H1 (cell line): ENCODE data around the gene DLST. TPM values are rescaled to one million over a fixed set of nuclear protein-coding genes. Genes with fewer than 3 reads are reported as not detected.

Source experiments
- CTCF ChIA-PET: fragments of 300-600 bp; sonication (Branson Sonifier 250); formaldehyde crosslinking; loops from one replicate; lab custom pipeline; 2021; ENCODE audit not compliant: partially characterized antibody; lab: Charles Lee
- POLR2A ChIA-PET: fragments of 300-600 bp; sonication (Branson Sonifier 250); formaldehyde crosslinking; loops from one replicate; lab custom pipeline; 2021; ENCODE audit warnings: inconsistent platforms; ENCODE audit not compliant: partially characterized antibody; lab: Charles Lee
- DNase-seq, 2 experiments: peaks; one replicate each; pipeline versions ENCODE4 v3.0.0 to v3.0.0-alpha.2; 2010 to 2022; ENCODE audit warnings: low spot score in 2 of 2, low read depth in 1 of 2, mixed read lengths in 1 of 2
- FAIRE-seq: peaks from 2 replicates; lab custom pipeline; 2011; peaks lifted over from hg19 to GRCh38; lab: Jason Lieb, UNC
- H2AFZ ChIP-seq: 2 replicates; pipeline ENCODE4 v1.8.1; 2012; ENCODE audit warnings: low read length, inconsistent platforms
- H2AK5ac ChIP-seq: 2 replicates; pipeline ENCODE4 v1.6.1; 2013; ENCODE audit warnings: low read depth, low read length
- H2BK120ac ChIP-seq: replicated peaks from 2 replicates; pipeline ENCODE3; 2013; ENCODE audit warnings: low read depth, low read length, inconsistent platforms
- H2BK12ac ChIP-seq: 2 replicates; pipeline ENCODE4 v1.6.1; 2013; ENCODE audit warnings: low read depth, low read length
- H2BK15ac ChIP-seq: 2 replicates; pipeline ENCODE4 v1.6.1; 2013; ENCODE audit warnings: low read length
- H2BK20ac ChIP-seq: 2 replicates; pipeline ENCODE4 v1.6.1; 2013; ENCODE audit warnings: low read length
- H2BK5ac ChIP-seq: 2 replicates; pipeline ENCODE4 v1.6.1; 2013; ENCODE audit warnings: low read depth, low read length
- H3K14ac ChIP-seq: 2 replicates; pipeline ENCODE4 v1.6.1; 2013; ENCODE audit warnings: inconsistent platforms; ENCODE audit not compliant: insufficient read length
- H3K18ac ChIP-seq: 2 replicates; pipeline ENCODE4 v1.6.1; 2013; ENCODE audit warnings: low read length; ENCODE audit errors: extremely low read depth
- H3K23ac ChIP-seq: 2 replicates; pipeline ENCODE4 v1.6.1; 2013; ENCODE audit warnings: inconsistent platforms; ENCODE audit not compliant: insufficient read length
- H3K23me2 ChIP-seq: 2 replicates; pipeline ENCODE4 v1.6.1; 2013; ENCODE audit warnings: low read depth, low read length
- H3K27ac ChIP-seq: 2 replicates; pipeline ENCODE4 v1.6.1; 2011; ENCODE audit warnings: low read depth, low read length, inconsistent platforms
- H3K27me3 ChIP-seq, 4 experiments: replicated peaks in 1 of 4; 1 replicate in 1 of 4; 2 replicates in 3 of 4; pipeline versions ENCODE4 v1.6.1 to v1.8.1; 2011 to 2013; ENCODE audit warnings: low read length in 3 of 4, mild to moderate bottlenecking in 3 of 4, inconsistent platforms in 2 of 4, mixed read lengths in 2 of 4, moderate library complexity in 1 of 4; ENCODE audit not compliant: control insufficient read depth in 3 of 4, insufficient read depth in 3 of 4; ENCODE audit errors: extremely low read depth in 1 of 4
- H3K36me3 ChIP-seq, 4 experiments: 2 replicates each; pipeline versions ENCODE4 v1.6.1 to v1.8.1; 2011 to 2013; ENCODE audit warnings: mild to moderate bottlenecking in 4 of 4, low read length in 3 of 4, moderate library complexity in 2 of 4, control low read depth in 1 of 4, inconsistent platforms in 1 of 4; ENCODE audit not compliant: insufficient read depth in 4 of 4, control insufficient read depth in 2 of 4
- H3K4ac ChIP-seq: replicated peaks from 2 replicates; pipeline ENCODE3; 2013; ENCODE audit warnings: low read length, low read depth, mixed read lengths, inconsistent platforms; ENCODE audit not compliant: insufficient read length
- H3K4me1 ChIP-seq, 4 experiments: replicated peaks in 1 of 4; 1 replicate in 1 of 4; 2 replicates in 3 of 4; pipeline versions ENCODE4 v1.6.1 to v1.8.1; 2011 to 2013; ENCODE audit warnings: low read length in 3 of 4, inconsistent platforms in 2 of 4, mixed read lengths in 1 of 4; ENCODE audit not compliant: insufficient read depth in 4 of 4, control insufficient read depth in 3 of 4
- H3K4me2 ChIP-seq, 2 experiments: 2 replicates each; pipeline versions ENCODE4 v1.6.1 to v1.8.1; 2011 to 2013; ENCODE audit warnings: low read depth in 2 of 2, low read length in 2 of 2, control low read depth in 1 of 2, inconsistent platforms in 1 of 2, mild to moderate bottlenecking in 1 of 2; ENCODE audit not compliant: insufficient read depth in 1 of 2
- H3K4me3 ChIP-seq, 4 experiments: fragments of 200-600, 300-600 bp in 1 of 4; sonication (generic), shearing (Covaris generic), sonication (Bioruptor Twin) in 1 of 4; 2 replicates each; pipeline versions ENCODE4 v1.5.1 to v1.8.1; 2011 to 2016; ENCODE audit warnings: low read length in 4 of 4, low read depth in 3 of 4, control low read depth in 2 of 4, inconsistent platforms in 2 of 4, mild to moderate bottlenecking in 2 of 4, mixed read lengths in 1 of 4, moderate library complexity in 1 of 4; ENCODE audit not compliant: insufficient read depth in 2 of 4; ENCODE audit errors: extremely low read depth in 1 of 4
- H3K56ac ChIP-seq: replicated peaks from 2 replicates; pipeline ENCODE3; 2013; ENCODE audit warnings: low read depth, mild to moderate bottlenecking, mixed read lengths, low read length, inconsistent platforms; ENCODE audit not compliant: insufficient read length
- H3K79me1 ChIP-seq: 2 replicates; pipeline ENCODE4 v1.6.1; 2013; ENCODE audit warnings: low read depth, low read length, control low read depth
- H3K79me2 ChIP-seq, 2 experiments: 2 replicates each; pipeline versions ENCODE4 v1.6.1 to v1.8.1; 2012 to 2013; ENCODE audit warnings: low read length in 2 of 2, mild to moderate bottlenecking in 2 of 2, inconsistent platforms in 1 of 2; ENCODE audit not compliant: insufficient read depth in 2 of 2, control insufficient read depth in 1 of 2
- H3K9ac ChIP-seq, 4 experiments: replicated peaks in 1 of 4; 1 replicate in 1 of 4; 2 replicates in 3 of 4; pipeline versions ENCODE4 v1.6.1 to v1.8.1; 2011 to 2013; ENCODE audit warnings: low read depth in 3 of 4, low read length in 3 of 4, control low read depth in 2 of 4, mild to moderate bottlenecking in 2 of 4, moderate library complexity in 2 of 4, inconsistent platforms in 1 of 4; ENCODE audit errors: extremely low read depth in 1 of 4
- H3K9me3 ChIP-seq, 2 experiments: 2 replicates each; pipeline versions ENCODE4 v1.6.1 to v1.8.1; 2012 to 2013; ENCODE audit warnings: mild to moderate bottlenecking in 2 of 2, moderate library complexity in 2 of 2, control low read depth in 1 of 2, inconsistent platforms in 1 of 2, low read depth in 1 of 2, low read length in 1 of 2, mixed read lengths in 1 of 2; ENCODE audit not compliant: insufficient read depth in 2 of 2
- H4K20me1 ChIP-seq, 2 experiments: replicated peaks in 1 of 2; 2 replicates each; pipeline versions ENCODE3 to v1.8.1; 2011 to 2013; ENCODE audit warnings: inconsistent platforms in 2 of 2, low read length in 2 of 2, mild to moderate bottlenecking in 1 of 2; ENCODE audit not compliant: insufficient read depth in 2 of 2, control insufficient read depth in 1 of 2
- H4K5ac ChIP-seq: 2 replicates; pipeline ENCODE4 v1.6.1; 2013; ENCODE audit warnings: low read length, low read depth, mixed read lengths, inconsistent platforms; ENCODE audit not compliant: insufficient read length
- H4K8ac ChIP-seq: 2 replicates; pipeline ENCODE4 v1.8.0; 2013; ENCODE audit warnings: mild to moderate bottlenecking, moderate library complexity, low read length, inconsistent platforms; ENCODE audit not compliant: insufficient read depth; ENCODE audit errors: extremely low read depth
- H4K91ac ChIP-seq: replicated peaks from 2 replicates; pipeline ENCODE3; 2013; ENCODE audit warnings: low read length, mixed read lengths, inconsistent platforms; ENCODE audit not compliant: insufficient read length
- CHD2 ChIP-seq: IDR thresholded peaks from 2 replicates; pipeline ENCODE4 v1.6.1; 2012; ENCODE audit warnings: low read length, improper control_type of control experiment
- KDM1A ChIP-seq: fragments of 200-600, 300-600 bp; sonication (generic); IDR thresholded peaks from 2 replicates; pipeline ENCODE4 v1.7.1; 2016; ENCODE audit warnings: mild to moderate bottlenecking, low read length, borderline replicate concordance
- SAP30 ChIP-seq: fragments of 300-600 bp; sonication (generic); IDR thresholded peaks from 2 replicates; pipeline ENCODE4 v1.7.1; 2012; ENCODE audit warnings: low read length, moderate library complexity, mild to moderate bottlenecking, inconsistent platforms; ENCODE audit not compliant: insufficient read depth, insufficient replicate concordance
- WGBS, 2 experiments: shearing (Covaris generic) in 1 of 2; methylation state at CpG; one replicate each; pipeline versions ENCODE4 v1.1.6 to v1.1.7; 2013 to 2015; ENCODE audit warnings: low lambda C conversion rate in 2 of 2, mixed read lengths in 2 of 2, inconsistent platforms in 1 of 2, low coverage in 1 of 2, missing lambda C conversion rate in 1 of 2; ENCODE audit not compliant: insufficient replicate concordance in 2 of 2, insufficient coverage in 1 of 2, insufficient read length in 1 of 2; ENCODE audit errors: extremely low coverage in 1 of 2, missing lambda C conversion rate in 1 of 2; 5-methylcytosine and 5-hydroxymethylcytosine counted together
- polyA plus RNA-seq, 7 experiments: library from polyadenylated mRNA; depleted of rRNA in 3 of 7; stranded (reverse) in 5 of 7; unstranded in 2 of 7; fragments of >200 nt in 5 of 7; fragments of 200-250 nt in 2 of 7; gene quantifications; 1 replicate in 5 of 7; 2 replicates in 1 of 7; 4 replicates in 1 of 7; pipeline versions ENCODE4 v1.2.1 to v1.2.3, GENCODE V29; 2011 to 2013; ENCODE audit warnings: missing spikeins in 2 of 7, mixed read lengths in 2 of 7
- total RNA-seq: library from RNA; stranded (reverse); fragmentation: NEBNext Ultra II Directional; extraction: Animal tissue kit (Norgen Biotek cat#: 25700); gene quantifications from 2 replicates; pipeline ENCODE4 v1.2.1, GENCODE V29; 2021

DLST gene
- total and polyA plus RNA-seq, 2 of the 8 experiments (the other 6 are each of a cell fraction or from before 2014, with no cell fraction given), result 96.5 to 117 TPM

DNA sequence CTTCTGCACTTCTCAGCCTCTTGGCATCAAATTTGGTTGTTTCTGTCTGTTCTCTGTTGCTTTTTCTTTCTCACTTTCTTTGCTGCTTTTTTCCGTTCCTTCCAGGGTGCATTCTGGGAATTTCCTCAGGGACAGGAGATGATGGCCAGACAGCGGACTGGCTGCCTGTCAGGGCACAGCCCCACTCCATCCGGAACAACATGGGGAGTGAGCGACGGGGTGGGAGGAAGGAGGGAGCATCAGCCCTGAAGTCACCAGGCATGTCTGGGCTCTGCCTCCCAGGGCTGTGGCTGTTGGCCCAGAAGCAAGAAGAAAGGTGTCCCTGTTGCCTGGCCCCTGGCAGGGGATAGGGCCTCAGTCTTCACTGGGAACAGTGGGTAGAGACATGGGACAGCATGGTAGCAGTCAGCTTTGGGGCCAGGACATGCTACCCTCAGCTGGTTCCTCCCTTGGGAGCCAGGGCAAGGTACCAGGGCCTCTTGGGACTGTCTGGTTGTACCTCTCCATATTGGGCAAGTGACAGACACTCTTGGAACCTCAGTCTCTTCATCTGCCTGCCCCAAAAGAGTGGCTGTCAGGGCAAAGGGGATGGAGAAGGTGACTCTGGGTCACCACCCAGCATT, 65.1 kb downstream of the DLST start:
- CTCF ChIA-PET, result interaction anchor here (0.8 to 11.9 kb wide), 26 partner anchors 8 to 373 kb away, joined by 3 to 146 read pairs (median 9); partner anchors contain the start of genes ACYP1, EIF2B2, PGF and RPS6KL1
- H3K23ac ChIP-seq, result no peak overlapping the region
- no peaks in the 10 kb centered on the region for H3K79me1 ChIP-seq
- no peak overlapping the region for H2BK5ac ChIP-seq
- H3K4me1 ChIP-seq, result peaks cover 0 to 10% (median 2%) of the 10 kb centered on the region in 4 experiments; a peak in 4 of 7 replicates
- no peak overlapping the region for H4K5ac ChIP-seq
- no peaks in the 10 kb centered on the region for H3K36me3 ChIP-seq
- POLR2A ChIA-PET, result interaction anchor here (1.0 to 1.8 kb wide), 5 partner anchors 15 to 41 kb away, joined by 3 to 4 read pairs (median 3); partner anchors contain the start of gene RPS6KL1
- 0 out of 2 replicates have a peak overlapping the region, but pooled peaks have one; percentile 10 for H3K27ac ChIP-seq
- no peak overlapping the region for H3K18ac ChIP-seq
- H3K27me3 ChIP-seq, result no peaks in the 10 kb centered on the region
- peak overlapping the region; percentile 89; the same call in 1 of the 2 replicates for H2AFZ ChIP-seq
- H3K9me3 ChIP-seq, result no peaks in the 10 kb centered on the region
- no peak overlapping the region for H2BK20ac ChIP-seq
- no peak overlapping the region for H2AK5ac ChIP-seq
- no peak overlapping the region for H3K14ac ChIP-seq
- H3K79me2 ChIP-seq, result no peaks in the 10 kb centered on the region
- no peak overlapping the region for H2BK12ac ChIP-seq
- H3K56ac ChIP-seq, result no peak overlapping the region
- no peak overlapping the region for H4K91ac ChIP-seq
- 65% methylated on average over 5 of the region's 5 CpGs; no CpG with 5 or more reads in 1 of the 2 experiments for WGBS, 2 experiments
- H3K23me2 ChIP-seq, result no peaks in the 10 kb centered on the region
- no peak overlapping the region; a peak in 2 of 7 replicates for H3K9ac ChIP-seq
- H3K4me2 ChIP-seq, result no peak overlapping the region
- no peaks in the 10 kb centered on the region for H4K20me1 ChIP-seq
- H3K4me3 ChIP-seq, result no peak overlapping the region
- no peak for TF ChIP-seq SAP30
- 0 out of 2 replicates have a peak, but pooled peaks have one; percentile 6 for TF ChIP-seq KDM1A
- no peak for TF ChIP-seq CHD2
- no peak overlapping the region for H2BK120ac ChIP-seq
- no peak overlapping the region for H3K4ac ChIP-seq
- H2BK15ac ChIP-seq, result no peak overlapping the region; the same call in 1 of the 2 replicates
- FAIRE-seq (no peak), DNase-seq (no peak)
- no peak overlapping the region for H4K8ac ChIP-seq
